HEK293 (cell line): ENCODE measurements around the gene LRRC43.

Experiments used
- CTCF ChIA-PET: fragments of 350-600 bp; formaldehyde crosslinking; extraction: SDS; loops from one replicate; lab custom pipeline; 2021; ENCODE audit warnings: antibody characterized with exemption; lab: Yijun Ruan, JAX
- POLR2A ChIA-PET: fragments of 300-600 bp; formaldehyde crosslinking; extraction: SDS; loops from one replicate; lab custom pipeline; 2020; ENCODE audit warnings: antibody characterized with exemption, inconsistent platforms; lab: Yijun Ruan, JAX
- H3K27ac ChIP-seq: fragments of 200-500 bp; sonication (Bioruptor generic); 2 replicates; pipeline ENCODE4 v1.5.1; 2014; ENCODE audit warnings: low read depth, low read length, control low read depth, inconsistent platforms; ENCODE audit errors: extremely low read depth
- H3K36me3 ChIP-seq, 2 experiments: fragments of 200-500 bp in 1 of 2; sonication (Bioruptor generic) in 1 of 2; 1 replicate in 1 of 2; 2 replicates in 1 of 2; pipeline ENCODE4 v1.5.1; 2014 to 2017; ENCODE audit warnings: inconsistent platforms in 2 of 2, low read length in 2 of 2; ENCODE audit not compliant: control insufficient read depth in 2 of 2, insufficient read depth in 1 of 2
- H3K4me1 ChIP-seq: fragments of 200-500 bp; sonication (Bioruptor generic); 2 replicates; pipeline ENCODE4 v1.5.1; 2014; ENCODE audit warnings: mild to moderate bottlenecking, low read length, inconsistent platforms; ENCODE audit not compliant: control insufficient read depth, insufficient read depth
- H3K4me3 ChIP-seq: 2 replicates; pipeline ENCODE4 v1.5.1; 2011; ENCODE audit warnings: low read depth, mild to moderate bottlenecking, control low read depth, low read length, moderate library complexity
- H3K9me3 ChIP-seq: fragments of 200-500 bp; sonication (Bioruptor generic); 2 replicates; pipeline ENCODE4 v1.5.1; 2014; ENCODE audit warnings: low read depth, low read length, inconsistent platforms; ENCODE audit not compliant: control insufficient read depth, insufficient read depth
- EGR2 ChIP-seq: fragments of 450-650 bp; formaldehyde crosslinking; IDR thresholded peaks from 2 replicates; pipeline ENCODE4 v1.5.1; 2016; ENCODE audit warnings: low read depth, missing biosample characterization, missing genetic modification characterization
- OSR2 ChIP-seq: fragments of 450-650 bp; formaldehyde crosslinking; IDR thresholded peaks from 2 replicates; pipeline ENCODE4 v1.5.1; 2016; ENCODE audit warnings: missing biosample characterization, missing genetic modification characterization
- PRDM1 ChIP-seq: fragments of 450-650 bp; formaldehyde crosslinking; IDR thresholded peaks from 2 replicates; pipeline ENCODE4; 2016; ENCODE audit warnings: missing biosample characterization, missing genetic modification characterization
- SALL2 ChIP-seq: fragments of 450-650 bp; formaldehyde crosslinking; IDR thresholded peaks from 2 replicates; pipeline ENCODE4 v1.5.0; 2017; ENCODE audit warnings: missing biosample characterization, mild to moderate bottlenecking, missing genetic modification characterization, borderline replicate concordance
- SETDB1 ChIP-seq: IDR thresholded peaks from one replicate; pipeline ENCODE4 v1.6.1; 2017; ENCODE audit warnings: mild to moderate bottlenecking, low read length, moderate library complexity, mixed read lengths; ENCODE audit not compliant: insufficient read length
- TCF7L2 ChIP-seq: IDR thresholded peaks from 2 replicates; pipeline ENCODE4 v1.6.1; 2011; ENCODE audit warnings: low read depth, mild to moderate bottlenecking, inconsistent platforms, low read length, moderate library complexity, borderline replicate concordance
- ZNF10 ChIP-seq: fragments of 450-650 bp; formaldehyde crosslinking; IDR thresholded peaks from 2 replicates; pipeline ENCODE4 v1.5.1; 2017; ENCODE audit warnings: missing biosample characterization, missing genetic modification characterization
- ZNF132 ChIP-seq: fragments of 450-650 bp; formaldehyde crosslinking; IDR thresholded peaks from 2 replicates; pipeline ENCODE4 v1.5.1; 2017; ENCODE audit warnings: missing biosample characterization, missing genetic modification characterization, borderline replicate concordance
- ZNF248 ChIP-seq: fragments of 450-650 bp; formaldehyde crosslinking; IDR thresholded peaks from 2 replicates; pipeline ENCODE4 v1.5.1; 2017; ENCODE audit warnings: missing biosample characterization, missing genetic modification characterization
- ZNF292 ChIP-seq: fragments of 450-650 bp; formaldehyde crosslinking; IDR thresholded peaks from 2 replicates; pipeline ENCODE4 v1.5.1; 2016; ENCODE audit warnings: low read depth, missing biosample characterization, missing genetic modification characterization, borderline replicate concordance
- ZNF510 ChIP-seq: fragments of 450-650 bp; formaldehyde crosslinking; IDR thresholded peaks from 2 replicates; pipeline ENCODE4 v1.5.1; 2018; ENCODE audit warnings: mild to moderate bottlenecking, missing genetic modification characterization, missing biosample characterization; ENCODE audit not compliant: insufficient replicate concordance
- ZNF521 ChIP-seq: fragments of 450-650 bp; formaldehyde crosslinking; IDR thresholded peaks from 2 replicates; pipeline ENCODE4 v1.5.1; 2017; ENCODE audit warnings: missing biosample characterization, mild to moderate bottlenecking, missing genetic modification characterization
- ZNF548 ChIP-seq: fragments of 450-650 bp; formaldehyde crosslinking; IDR thresholded peaks from 2 replicates; pipeline ENCODE4 v1.5.1; 2016; ENCODE audit warnings: missing biosample characterization, missing genetic modification characterization
- ZNF677 ChIP-seq: fragments of 450-650 bp; IDR thresholded peaks from 2 replicates; pipeline ENCODE4 v1.5.0; 2018; ENCODE audit warnings: missing biosample characterization, mild to moderate bottlenecking, missing genetic modification characterization, moderate library complexity
- ZNF837 ChIP-seq: fragments of 450-650 bp; formaldehyde crosslinking; IDR thresholded peaks from 2 replicates; pipeline ENCODE4 v1.5.1; 2016; ENCODE audit warnings: missing biosample characterization, missing genetic modification characterization
- TF ChIP-seq, protein P1 (sequence below): fragments of 450-650 bp; formaldehyde crosslinking; IDR thresholded peaks from 2 replicates; pipeline ENCODE4 v1.5.1; 2016; ENCODE audit warnings: missing biosample characterization, missing genetic modification characterization
- TF ChIP-seq, protein P2 (sequence below): fragments of 450-650 bp; formaldehyde crosslinking; IDR thresholded peaks from 2 replicates; pipeline ENCODE4 v1.5.1; 2016; ENCODE audit warnings: missing biosample characterization, missing genetic modification characterization, low read depth
- TF ChIP-seq, protein P3 (sequence below): fragments of 450-650 bp; formaldehyde crosslinking; IDR thresholded peaks from 2 replicates; pipeline ENCODE4 v1.5.1; 2016; ENCODE audit warnings: missing biosample characterization, missing genetic modification characterization
- TF ChIP-seq, protein P4 (sequence below): fragments of 450-650 bp; formaldehyde crosslinking; IDR thresholded peaks from 2 replicates; pipeline ENCODE4 v1.5.1; 2017; ENCODE audit warnings: missing biosample characterization, missing genetic modification characterization
- TF ChIP-seq, protein P5 (sequence below): fragments of 450-650 bp; formaldehyde crosslinking; IDR thresholded peaks from 2 replicates; pipeline ENCODE4 v1.5.1; 2016; ENCODE audit warnings: missing biosample characterization, missing genetic modification characterization

LRRC43 gene

DNA sequence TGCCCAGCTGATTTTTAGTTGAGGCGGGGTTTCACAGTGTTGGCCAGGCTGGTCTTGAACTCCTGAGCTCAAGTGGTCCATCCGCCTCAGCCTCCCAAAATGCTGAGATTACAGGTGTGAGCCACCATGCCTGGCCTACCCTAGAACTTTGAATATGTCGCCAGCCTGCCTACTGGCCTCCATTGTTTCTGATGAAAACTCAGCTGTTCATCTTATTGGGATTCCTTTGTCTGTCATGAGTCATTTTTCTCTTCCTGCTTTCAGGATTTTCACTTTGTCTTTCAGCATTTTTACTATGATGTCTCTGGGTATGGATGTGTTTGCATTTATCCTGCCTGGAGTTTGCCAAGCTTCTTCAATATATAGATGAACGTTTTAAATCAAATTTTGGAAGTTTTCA, 12.5 kb downstream of the LRRC43 start:
- Histone ChIP-seq H3K27ac (no peak overlapping the region), H3K9me3 (no peaks in the 10 kb centered on the region), H3K4me3 (no peak overlapping the region), H3K4me1 (no peaks in the 10 kb centered on the region), H3K36me3 (no peaks in the 10 kb centered on the region)
- ChIA-PET POLR2A (no interaction called here), CTCF (interaction anchor here (0.6 to 1.0 kb wide), 3 partner anchors 72 to 160 kb away, joined by 3 to 4 read pairs (median 3); no protein-coding TSS in a partner anchor)
- TF ChIP-seq ZNF548 (tag by site-specific recombination) (no peak), ZNF677 (tag by site-specific recombination) (0 out of 2 replicates have a peak, but pooled peaks have one; percentile 23), SETDB1 (peak; percentile 22)

DNA sequence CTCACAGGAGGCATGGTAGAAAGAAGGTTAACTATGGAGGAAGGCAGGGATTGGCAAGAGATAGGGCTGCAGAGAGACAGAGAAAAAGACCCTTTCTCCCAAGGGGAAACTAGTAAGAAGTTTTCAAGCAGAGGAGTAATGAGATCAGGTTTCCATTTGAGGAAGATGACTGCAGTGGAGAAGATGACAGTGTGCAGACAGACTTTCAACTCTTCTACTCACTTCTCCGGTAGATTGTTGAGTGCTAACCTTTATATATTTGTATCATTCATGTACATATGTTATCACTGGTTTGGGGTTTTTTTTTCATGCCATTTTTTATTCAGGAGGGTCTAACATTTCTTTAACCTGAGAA, 14.7 kb downstream of the LRRC43 start:
- H3K4me3 ChIP-seq = no peak overlapping the region
- H3K36me3 ChIP-seq = no peaks in the 10 kb centered on the region
- CTCF ChIA-PET = no interaction called here
- H3K4me1 ChIP-seq = no peaks in the 10 kb centered on the region
- TF ChIP-seq, protein P1, sequence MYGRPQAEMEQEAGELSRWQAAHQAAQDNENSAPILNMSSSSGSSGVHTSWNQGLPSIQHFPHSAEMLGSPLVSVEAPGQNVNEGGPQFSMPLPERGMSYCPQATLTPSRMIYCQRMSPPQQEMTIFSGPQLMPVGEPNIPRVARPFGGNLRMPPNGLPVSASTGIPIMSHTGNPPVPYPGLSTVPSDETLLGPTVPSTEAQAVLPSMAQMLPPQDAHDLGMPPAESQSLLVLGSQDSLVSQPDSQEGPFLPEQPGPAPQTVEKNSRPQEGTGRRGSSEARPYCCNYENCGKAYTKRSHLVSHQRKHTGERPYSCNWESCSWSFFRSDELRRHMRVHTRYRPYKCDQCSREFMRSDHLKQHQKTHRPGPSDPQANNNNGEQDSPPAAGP (tag by site-specific recombination) = no peak
- TF ChIP-seq ZNF510 (peak; percentile 97), PRDM1 (tag by site-specific recombination) (peak; percentile 71), ZNF10 (tag by site-specific recombination) (no peak), SALL2 (tag by site-specific recombination) (no peak)
- no peak overlapping the region for H3K27ac ChIP-seq
- POLR2A ChIA-PET = no interaction called here
- H3K9me3 ChIP-seq = no peaks in the 10 kb centered on the region

DNA sequence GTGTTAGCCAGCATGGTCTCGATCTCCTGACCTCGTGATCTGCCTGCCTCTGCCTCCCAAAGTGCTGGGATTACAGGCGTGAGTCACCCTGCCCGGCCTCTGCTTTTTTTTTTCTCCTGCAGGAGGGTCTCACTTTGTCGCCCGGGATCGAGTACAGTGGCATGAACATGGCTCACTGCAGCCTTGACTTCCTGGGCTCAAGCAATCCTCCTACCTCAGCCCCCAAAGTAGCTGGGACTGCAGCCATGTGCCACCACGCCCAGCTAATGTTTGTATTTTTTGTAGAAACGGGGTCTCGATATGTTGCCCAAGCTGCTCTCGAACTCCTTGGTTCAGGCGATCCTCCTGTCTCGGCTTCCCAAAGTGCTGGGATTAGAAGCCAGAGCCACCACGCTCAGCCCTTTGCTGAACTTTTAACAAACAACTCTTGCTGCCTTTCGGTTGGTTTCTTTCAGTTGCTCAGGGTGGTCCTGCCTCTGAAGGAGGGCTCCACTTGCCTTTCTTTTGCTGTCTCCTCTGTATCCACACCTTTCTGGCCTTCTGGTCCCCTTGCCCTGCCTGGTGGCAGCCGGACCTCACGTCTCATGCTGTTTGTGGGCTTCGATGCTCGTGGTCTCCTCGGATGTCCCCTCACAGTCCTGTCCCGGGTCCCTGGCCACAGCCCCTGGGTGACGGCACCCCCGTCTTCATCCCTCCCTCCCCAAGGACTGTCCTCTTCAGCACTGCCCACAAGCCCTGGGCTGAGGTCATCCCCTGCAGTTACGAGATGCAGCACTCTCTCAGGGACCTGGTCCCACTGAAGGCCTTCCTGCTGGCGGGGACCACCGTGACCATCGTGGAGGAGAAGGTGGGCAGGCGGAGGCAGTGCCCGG, 16.8 kb downstream of the LRRC43 start:
- H3K36me3 ChIP-seq = no peaks in the 10 kb centered on the region
- no peak overlapping the region for H3K4me3 ChIP-seq
- CTCF ChIA-PET = interaction anchor here (0.6 kb wide), 1 partner anchor 80 kb away, joined by 3 read pairs; no protein-coding TSS in a partner anchor
- H3K9me3 ChIP-seq = no peaks in the 10 kb centered on the region
- H3K27ac ChIP-seq = no peak overlapping the region
- peaks cover 6% of the 10 kb centered on the region; the same call in 1 of the 2 replicates for H3K4me1 ChIP-seq
- POLR2A ChIA-PET = no interaction called here
- no peak for TF ChIP-seq OSR2 (tag by site-specific recombination)
- no peak for TF ChIP-seq ZNF521 (tag by site-specific recombination)
- TF ChIP-seq, protein P2, sequence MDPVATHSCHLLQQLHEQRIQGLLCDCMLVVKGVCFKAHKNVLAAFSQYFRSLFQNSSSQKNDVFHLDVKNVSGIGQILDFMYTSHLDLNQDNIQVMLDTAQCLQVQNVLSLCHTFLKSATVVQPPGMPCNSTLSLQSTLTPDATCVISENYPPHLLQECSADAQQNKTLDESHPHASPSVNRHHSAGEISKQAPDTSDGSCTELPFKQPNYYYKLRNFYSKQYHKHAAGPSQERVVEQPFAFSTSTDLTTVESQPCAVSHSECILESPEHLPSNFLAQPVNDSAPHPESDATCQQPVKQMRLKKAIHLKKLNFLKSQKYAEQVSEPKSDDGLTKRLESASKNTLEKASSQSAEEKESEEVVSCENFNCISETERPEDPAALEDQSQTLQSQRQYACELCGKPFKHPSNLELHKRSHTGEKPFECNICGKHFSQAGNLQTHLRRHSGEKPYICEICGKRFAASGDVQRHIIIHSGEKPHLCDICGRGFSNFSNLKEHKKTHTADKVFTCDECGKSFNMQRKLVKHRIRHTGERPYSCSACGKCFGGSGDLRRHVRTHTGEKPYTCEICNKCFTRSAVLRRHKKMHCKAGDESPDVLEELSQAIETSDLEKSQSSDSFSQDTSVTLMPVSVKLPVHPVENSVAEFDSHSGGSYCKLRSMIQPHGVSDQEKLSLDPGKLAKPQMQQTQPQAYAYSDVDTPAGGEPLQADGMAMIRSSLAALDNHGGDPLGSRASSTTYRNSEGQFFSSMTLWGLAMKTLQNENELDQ = no peak
- no peak for TF ChIP-seq ZNF292
- TF ChIP-seq, protein P3, sequence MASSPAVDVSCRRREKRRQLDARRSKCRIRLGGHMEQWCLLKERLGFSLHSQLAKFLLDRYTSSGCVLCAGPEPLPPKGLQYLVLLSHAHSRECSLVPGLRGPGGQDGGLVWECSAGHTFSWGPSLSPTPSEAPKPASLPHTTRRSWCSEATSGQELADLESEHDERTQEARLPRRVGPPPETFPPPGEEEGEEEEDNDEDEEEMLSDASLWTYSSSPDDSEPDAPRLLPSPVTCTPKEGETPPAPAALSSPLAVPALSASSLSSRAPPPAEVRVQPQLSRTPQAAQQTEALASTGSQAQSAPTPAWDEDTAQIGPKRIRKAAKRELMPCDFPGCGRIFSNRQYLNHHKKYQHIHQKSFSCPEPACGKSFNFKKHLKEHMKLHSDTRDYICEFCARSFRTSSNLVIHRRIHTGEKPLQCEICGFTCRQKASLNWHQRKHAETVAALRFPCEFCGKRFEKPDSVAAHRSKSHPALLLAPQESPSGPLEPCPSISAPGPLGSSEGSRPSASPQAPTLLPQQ = no peak
- TF ChIP-seq ZNF132 = no peak
- TF ChIP-seq TCF7L2 = no peak
- no peak for TF ChIP-seq ZNF837 (tag by site-specific recombination)
- TF ChIP-seq ZNF248 (tag by site-specific recombination) = no peak
- TF ChIP-seq EGR2 (tag by site-specific recombination) = no peak
- TF ChIP-seq, protein P4, sequence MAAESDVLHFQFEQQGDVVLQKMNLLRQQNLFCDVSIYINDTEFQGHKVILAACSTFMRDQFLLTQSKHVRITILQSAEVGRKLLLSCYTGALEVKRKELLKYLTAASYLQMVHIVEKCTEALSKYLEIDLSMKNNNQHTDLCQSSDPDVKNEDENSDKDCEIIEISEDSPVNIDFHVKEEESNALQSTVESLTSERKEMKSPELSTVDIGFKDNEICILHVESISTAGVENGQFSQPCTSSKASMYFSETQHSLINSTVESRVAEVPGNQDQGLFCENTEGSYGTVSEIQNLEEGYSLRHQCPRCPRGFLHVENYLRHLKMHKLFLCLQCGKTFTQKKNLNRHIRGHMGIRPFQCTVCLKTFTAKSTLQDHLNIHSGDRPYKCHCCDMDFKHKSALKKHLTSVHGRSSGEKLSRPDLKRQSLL (tag by site-specific recombination) = no peak
- TF ChIP-seq, protein P5, sequence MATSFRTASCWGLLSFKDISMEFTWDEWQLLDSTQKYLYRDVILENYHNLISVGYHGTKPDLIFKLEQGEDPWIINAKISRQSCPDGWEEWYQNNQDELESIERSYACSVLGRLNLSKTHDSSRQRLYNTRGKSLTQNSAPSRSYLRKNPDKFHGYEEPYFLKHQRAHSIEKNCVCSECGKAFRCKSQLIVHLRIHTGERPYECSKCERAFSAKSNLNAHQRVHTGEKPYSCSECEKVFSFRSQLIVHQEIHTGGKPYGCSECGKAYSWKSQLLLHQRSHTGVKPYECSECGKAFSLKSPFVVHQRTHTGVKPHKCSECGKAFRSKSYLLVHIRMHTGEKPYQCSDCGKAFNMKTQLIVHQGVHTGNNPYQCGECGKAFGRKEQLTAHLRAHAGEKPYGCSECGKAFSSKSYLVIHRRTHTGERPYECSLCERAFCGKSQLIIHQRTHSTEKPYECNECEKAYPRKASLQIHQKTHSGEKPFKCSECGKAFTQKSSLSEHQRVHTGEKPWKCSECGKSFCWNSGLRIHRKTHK = no peak
